Progenitor cell of endocrine pancreas (in vitro differentiated cells): ENCODE data around the gene LEUTX. TPM values are rescaled to one million over a fixed set of nuclear protein-coding genes. Genes with fewer than 3 reads are reported as not detected.

Experiments used
- DNase-seq: peaks from one replicate; pipeline ENCODE4 v3.0.0; 2021; ENCODE audit warnings: low spot score; ENCODE audit not compliant: unreplicated experiment
- H3K27ac Mint-ChIP-seq: 2 replicates; pipeline ENCODE4 v1.8.0; 2021; ENCODE audit warnings: mild to moderate bottlenecking, moderate library complexity, mixed read lengths
- H3K27me3 Mint-ChIP-seq: 2 replicates; pipeline ENCODE4 v1.8.0; 2021; ENCODE audit warnings: mixed read lengths
- H3K36me3 Mint-ChIP-seq: 2 replicates; pipeline ENCODE4 v1.8.0; 2022; ENCODE audit warnings: mixed read lengths; ENCODE audit not compliant: insufficient read depth
- H3K4me1 Mint-ChIP-seq: 2 replicates; pipeline ENCODE4 v1.8.0; 2021; ENCODE audit warnings: low read depth, mixed read lengths
- H3K4me3 Mint-ChIP-seq: 2 replicates; pipeline ENCODE4 v1.8.0; 2021; ENCODE audit warnings: low read depth, mild to moderate bottlenecking, moderate library complexity, mixed read lengths
- H3K9me3 Mint-ChIP-seq: 2 replicates; pipeline ENCODE4 v1.8.0; 2021; ENCODE audit warnings: low read depth, mixed read lengths
- CTCF ChIP-seq: fragments of 200-600 bp; sonication (generic); IDR thresholded peaks from one replicate; pipeline ENCODE4 v1.5.0; 2021; ENCODE audit warnings: antibody characterized with exemption, mild to moderate bottlenecking; ENCODE audit not compliant: unreplicated experiment
- microRNA-seq: library from miRNA; unstranded; fragments of <30 nt; microRNA quantifications from one replicate; pipeline ENCODE4 v1.1.0, GENCODE V29; 2020; ENCODE audit warnings: borderline number of aligned reads; ENCODE audit not compliant: unreplicated experiment
- total RNA-seq: library from RNA; stranded (reverse); gene quantifications from 2 replicates; pipeline ENCODE4 v1.2.1, GENCODE V29; 2021

Gene LEUTX
- total RNA-seq, 1 donor from 2014 or later = not detected

- Mint-ChIP-seq H3K36me3 (peaks cover 29% of the 10 kb centered on the region), H3K4me1 (peaks cover 18% of the 10 kb centered on the region), H3K4me3 (peak within 1 kb of the TSS; percentile 86), H3K27ac (peak within 1 kb of the TSS; percentile 94), H3K9me3 (no peaks in the 10 kb centered on the region), H3K27me3 (no peaks in the 10 kb centered on the region)
- DNase-seq = peak; percentile 95
- no peak for TF ChIP-seq CTCF
Measured at GRCh38 chr19:39833464-39834286, 55.0 kb downstream of the LEUTX start, which contains the start of gene DYRK1B. Gene DYRK1B, minus strand, starts transcription at chr19:39834162. Its CDS starts 2,295 bp downstream, at chr19:39831867.

- no peaks in the 10 kb centered on the region for H3K9me3 Mint-ChIP-seq
- DNase-seq = no peak
- peaks cover 29% of the 10 kb centered on the region for H3K36me3 Mint-ChIP-seq
- peak overlapping the region; percentile 94 for H3K27ac Mint-ChIP-seq
- no peaks in the 10 kb centered on the region for H3K27me3 Mint-ChIP-seq
- peaks cover 18% of the 10 kb centered on the region for H3K4me1 Mint-ChIP-seq
- TF ChIP-seq CTCF = no peak
- H3K4me3 Mint-ChIP-seq = peak overlapping the region; percentile 86
Measured at GRCh38 chr19:39834287-39834841, 55.7 kb downstream of the LEUTX start.

Small RNA genes lying within 50 kb of the gene (microRNA-seq; reads per million reads assigned to microRNA genes)
- not detected for gene MIR6719

Other genes starting within 250 kb of the LEUTX start
- 1.8 and 2.0 TPM in 2 replicates for gene EID2B, start 246.0 kb upstream of the LEUTX start, total RNA-seq
- gene EID2, start 238.7 kb upstream of the LEUTX start, total RNA-seq = 21.0 and 24.1 TPM in 2 replicates
- gene LGALS13, start 176.3 kb upstream of the LEUTX start, total RNA-seq = not detected in 2 replicates
- gene LGALS16, start 122.9 kb upstream of the LEUTX start, total RNA-seq = not detected in 2 replicates
- not detected in 2 replicates for gene LGALS14, start 74.4 kb upstream of the LEUTX start, total RNA-seq
- not detected in 2 replicates for gene CLC, start 40.8 kb upstream of the LEUTX start, total RNA-seq
- gene DYRK1B, start 55.3 kb downstream of the LEUTX start, total RNA-seq = 80.7 and 90.7 TPM in 2 replicates
- gene FBL, start 67.5 kb downstream of the LEUTX start, total RNA-seq = 250 and 271 TPM in 2 replicates
- 0.80 and 1.2 TPM in 2 replicates for gene FCGBP, start 155.8 kb downstream of the LEUTX start, total RNA-seq
- gene PSMC4, start 192.3 kb downstream of the LEUTX start, total RNA-seq = 95.9 and 100 TPM in 2 replicates
- 5.1 and 5.9 TPM in 2 replicates for gene ZNF546, start 218.2 kb downstream of the LEUTX start, total RNA-seq